H1 (cell line): ENCODE results near the gene VPS35L. TPM values are rescaled to one million over a fixed set of nuclear protein-coding genes. Genes with fewer than 3 reads are reported as not detected.
"Not testable (repeated sequence)": the region's sequence is repeated elsewhere in the genome, so short reads cannot be mapped to it uniquely, and the experiment has no call there.

Experiments
- CTCF ChIA-PET: fragments of 300-600 bp; sonication (Branson Sonifier 250); formaldehyde crosslinking; loops from one replicate; lab custom pipeline; 2021; ENCODE audit not compliant: partially characterized antibody; lab: Charles Lee
- POLR2A ChIA-PET: fragments of 300-600 bp; sonication (Branson Sonifier 250); formaldehyde crosslinking; loops from one replicate; lab custom pipeline; 2021; ENCODE audit warnings: inconsistent platforms; ENCODE audit not compliant: partially characterized antibody; lab: Charles Lee
- DNase-seq, 2 experiments: peaks; one replicate each; pipeline versions ENCODE4 v3.0.0 to v3.0.0-alpha.2; 2010 to 2022; ENCODE audit warnings: low spot score in 2 of 2, low read depth in 1 of 2, mixed read lengths in 1 of 2
- FAIRE-seq: peaks from 2 replicates; lab custom pipeline; 2011; peaks lifted over from hg19 to GRCh38; lab: Jason Lieb, UNC
- H2AFZ ChIP-seq: 2 replicates; pipeline ENCODE4 v1.8.1; 2012; ENCODE audit warnings: low read length, inconsistent platforms
- H2AK5ac ChIP-seq: 2 replicates; pipeline ENCODE4 v1.6.1; 2013; ENCODE audit warnings: low read depth, low read length
- H2BK120ac ChIP-seq: replicated peaks from 2 replicates; pipeline ENCODE3; 2013; ENCODE audit warnings: low read depth, low read length, inconsistent platforms
- H2BK12ac ChIP-seq: 2 replicates; pipeline ENCODE4 v1.6.1; 2013; ENCODE audit warnings: low read depth, low read length
- H2BK15ac ChIP-seq: 2 replicates; pipeline ENCODE4 v1.6.1; 2013; ENCODE audit warnings: low read length
- H2BK20ac ChIP-seq: 2 replicates; pipeline ENCODE4 v1.6.1; 2013; ENCODE audit warnings: low read length
- H2BK5ac ChIP-seq: 2 replicates; pipeline ENCODE4 v1.6.1; 2013; ENCODE audit warnings: low read depth, low read length
- H3K14ac ChIP-seq: 2 replicates; pipeline ENCODE4 v1.6.1; 2013; ENCODE audit warnings: inconsistent platforms; ENCODE audit not compliant: insufficient read length
- H3K18ac ChIP-seq: 2 replicates; pipeline ENCODE4 v1.6.1; 2013; ENCODE audit warnings: low read length; ENCODE audit errors: extremely low read depth
- H3K23ac ChIP-seq: 2 replicates; pipeline ENCODE4 v1.6.1; 2013; ENCODE audit warnings: inconsistent platforms; ENCODE audit not compliant: insufficient read length
- H3K23me2 ChIP-seq: 2 replicates; pipeline ENCODE4 v1.6.1; 2013; ENCODE audit warnings: low read depth, low read length
- H3K27ac ChIP-seq: 2 replicates; pipeline ENCODE4 v1.6.1; 2011; ENCODE audit warnings: low read depth, low read length, inconsistent platforms
- H3K27me3 ChIP-seq, 4 experiments: replicated peaks in 1 of 4; 1 replicate in 1 of 4; 2 replicates in 3 of 4; pipeline versions ENCODE4 v1.6.1 to v1.8.1; 2011 to 2013; ENCODE audit warnings: low read length in 3 of 4, mild to moderate bottlenecking in 3 of 4, inconsistent platforms in 2 of 4, mixed read lengths in 2 of 4, moderate library complexity in 1 of 4; ENCODE audit not compliant: control insufficient read depth in 3 of 4, insufficient read depth in 3 of 4; ENCODE audit errors: extremely low read depth in 1 of 4
- H3K36me3 ChIP-seq, 4 experiments: 2 replicates each; pipeline versions ENCODE4 v1.6.1 to v1.8.1; 2011 to 2013; ENCODE audit warnings: mild to moderate bottlenecking in 4 of 4, low read length in 3 of 4, moderate library complexity in 2 of 4, control low read depth in 1 of 4, inconsistent platforms in 1 of 4; ENCODE audit not compliant: insufficient read depth in 4 of 4, control insufficient read depth in 2 of 4
- H3K4ac ChIP-seq: replicated peaks from 2 replicates; pipeline ENCODE3; 2013; ENCODE audit warnings: low read length, low read depth, mixed read lengths, inconsistent platforms; ENCODE audit not compliant: insufficient read length
- H3K4me1 ChIP-seq, 4 experiments: replicated peaks in 1 of 4; 1 replicate in 1 of 4; 2 replicates in 3 of 4; pipeline versions ENCODE4 v1.6.1 to v1.8.1; 2011 to 2013; ENCODE audit warnings: low read length in 3 of 4, inconsistent platforms in 2 of 4, mixed read lengths in 1 of 4; ENCODE audit not compliant: insufficient read depth in 4 of 4, control insufficient read depth in 3 of 4
- H3K4me2 ChIP-seq, 2 experiments: 2 replicates each; pipeline versions ENCODE4 v1.6.1 to v1.8.1; 2011 to 2013; ENCODE audit warnings: low read depth in 2 of 2, low read length in 2 of 2, control low read depth in 1 of 2, inconsistent platforms in 1 of 2, mild to moderate bottlenecking in 1 of 2; ENCODE audit not compliant: insufficient read depth in 1 of 2
- H3K4me3 ChIP-seq, 4 experiments: fragments of 200-600, 300-600 bp in 1 of 4; sonication (generic), shearing (Covaris generic), sonication (Bioruptor Twin) in 1 of 4; 2 replicates each; pipeline versions ENCODE4 v1.5.1 to v1.8.1; 2011 to 2016; ENCODE audit warnings: low read length in 4 of 4, low read depth in 3 of 4, control low read depth in 2 of 4, inconsistent platforms in 2 of 4, mild to moderate bottlenecking in 2 of 4, mixed read lengths in 1 of 4, moderate library complexity in 1 of 4; ENCODE audit not compliant: insufficient read depth in 2 of 4; ENCODE audit errors: extremely low read depth in 1 of 4
- H3K56ac ChIP-seq: replicated peaks from 2 replicates; pipeline ENCODE3; 2013; ENCODE audit warnings: low read depth, mild to moderate bottlenecking, mixed read lengths, low read length, inconsistent platforms; ENCODE audit not compliant: insufficient read length
- H3K79me1 ChIP-seq: 2 replicates; pipeline ENCODE4 v1.6.1; 2013; ENCODE audit warnings: low read depth, low read length, control low read depth
- H3K79me2 ChIP-seq, 2 experiments: 2 replicates each; pipeline versions ENCODE4 v1.6.1 to v1.8.1; 2012 to 2013; ENCODE audit warnings: low read length in 2 of 2, mild to moderate bottlenecking in 2 of 2, inconsistent platforms in 1 of 2; ENCODE audit not compliant: insufficient read depth in 2 of 2, control insufficient read depth in 1 of 2
- H3K9ac ChIP-seq, 4 experiments: replicated peaks in 1 of 4; 1 replicate in 1 of 4; 2 replicates in 3 of 4; pipeline versions ENCODE4 v1.6.1 to v1.8.1; 2011 to 2013; ENCODE audit warnings: low read depth in 3 of 4, low read length in 3 of 4, control low read depth in 2 of 4, mild to moderate bottlenecking in 2 of 4, moderate library complexity in 2 of 4, inconsistent platforms in 1 of 4; ENCODE audit errors: extremely low read depth in 1 of 4
- H3K9me3 ChIP-seq, 2 experiments: 2 replicates each; pipeline versions ENCODE4 v1.6.1 to v1.8.1; 2012 to 2013; ENCODE audit warnings: mild to moderate bottlenecking in 2 of 2, moderate library complexity in 2 of 2, control low read depth in 1 of 2, inconsistent platforms in 1 of 2, low read depth in 1 of 2, low read length in 1 of 2, mixed read lengths in 1 of 2; ENCODE audit not compliant: insufficient read depth in 2 of 2
- H4K20me1 ChIP-seq, 2 experiments: replicated peaks in 1 of 2; 2 replicates each; pipeline versions ENCODE3 to v1.8.1; 2011 to 2013; ENCODE audit warnings: inconsistent platforms in 2 of 2, low read length in 2 of 2, mild to moderate bottlenecking in 1 of 2; ENCODE audit not compliant: insufficient read depth in 2 of 2, control insufficient read depth in 1 of 2
- H4K5ac ChIP-seq: 2 replicates; pipeline ENCODE4 v1.6.1; 2013; ENCODE audit warnings: low read length, low read depth, mixed read lengths, inconsistent platforms; ENCODE audit not compliant: insufficient read length
- H4K8ac ChIP-seq: 2 replicates; pipeline ENCODE4 v1.8.0; 2013; ENCODE audit warnings: mild to moderate bottlenecking, moderate library complexity, low read length, inconsistent platforms; ENCODE audit not compliant: insufficient read depth; ENCODE audit errors: extremely low read depth
- H4K91ac ChIP-seq: replicated peaks from 2 replicates; pipeline ENCODE3; 2013; ENCODE audit warnings: low read length, mixed read lengths, inconsistent platforms; ENCODE audit not compliant: insufficient read length
- BACH1 ChIP-seq: IDR thresholded peaks from 2 replicates; pipeline ENCODE4 v1.6.1; 2012; ENCODE audit warnings: low read length, improper control_type of control experiment
- BCL11A ChIP-seq, 2 experiments: IDR thresholded peaks; one replicate each; pipeline ENCODE4 v1.6.1; 2011; ENCODE audit warnings: low read depth in 2 of 2, low read length in 2 of 2, mild to moderate bottlenecking in 2 of 2
- CBX5 ChIP-seq: fragments of 300-800, 300-1000 bp; sonication (generic); IDR thresholded peaks from 2 replicates; pipeline ENCODE4 v1.7.1; 2016; ENCODE audit warnings: antibody characterized with exemption, low read length, low read depth
- GABPA ChIP-seq: IDR thresholded peaks from 2 replicates; pipeline ENCODE4 v1.6.1; 2011; ENCODE audit warnings: mild to moderate bottlenecking, low read length, moderate library complexity, borderline replicate concordance; ENCODE audit not compliant: insufficient read depth
- KDM1A ChIP-seq: fragments of 200-600, 300-600 bp; sonication (generic); IDR thresholded peaks from 2 replicates; pipeline ENCODE4 v1.7.1; 2016; ENCODE audit warnings: mild to moderate bottlenecking, low read length, borderline replicate concordance
- KDM4A ChIP-seq: IDR thresholded peaks from one replicate; pipeline ENCODE4 v1.7.1; 2012; ENCODE audit warnings: low read depth, mild to moderate bottlenecking, moderate library complexity, low read length, inconsistent platforms; ENCODE audit not compliant: severe bottlenecking
- WGBS, 2 experiments: shearing (Covaris generic) in 1 of 2; methylation state at CpG; one replicate each; pipeline versions ENCODE4 v1.1.6 to v1.1.7; 2013 to 2015; ENCODE audit warnings: low lambda C conversion rate in 2 of 2, mixed read lengths in 2 of 2, inconsistent platforms in 1 of 2, low coverage in 1 of 2, missing lambda C conversion rate in 1 of 2; ENCODE audit not compliant: insufficient replicate concordance in 2 of 2, insufficient coverage in 1 of 2, insufficient read length in 1 of 2; ENCODE audit errors: extremely low coverage in 1 of 2, missing lambda C conversion rate in 1 of 2; 5-methylcytosine and 5-hydroxymethylcytosine counted together
- polyA plus RNA-seq, 7 experiments: library from polyadenylated mRNA; depleted of rRNA in 3 of 7; stranded (reverse) in 5 of 7; unstranded in 2 of 7; fragments of >200 nt in 5 of 7; fragments of 200-250 nt in 2 of 7; gene quantifications; 1 replicate in 5 of 7; 2 replicates in 1 of 7; 4 replicates in 1 of 7; pipeline versions ENCODE4 v1.2.1 to v1.2.3, GENCODE V29; 2011 to 2013; ENCODE audit warnings: missing spikeins in 2 of 7, mixed read lengths in 2 of 7
- total RNA-seq: library from RNA; stranded (reverse); fragmentation: NEBNext Ultra II Directional; extraction: Animal tissue kit (Norgen Biotek cat#: 25700); gene quantifications from 2 replicates; pipeline ENCODE4 v1.2.1, GENCODE V29; 2021

VPS35L gene
- total and polyA plus RNA-seq, 2 of the 8 experiments (the other 6 are each of a cell fraction or from before 2014, with no cell fraction given) = 31.5 to 57.1 TPM

DNA sequence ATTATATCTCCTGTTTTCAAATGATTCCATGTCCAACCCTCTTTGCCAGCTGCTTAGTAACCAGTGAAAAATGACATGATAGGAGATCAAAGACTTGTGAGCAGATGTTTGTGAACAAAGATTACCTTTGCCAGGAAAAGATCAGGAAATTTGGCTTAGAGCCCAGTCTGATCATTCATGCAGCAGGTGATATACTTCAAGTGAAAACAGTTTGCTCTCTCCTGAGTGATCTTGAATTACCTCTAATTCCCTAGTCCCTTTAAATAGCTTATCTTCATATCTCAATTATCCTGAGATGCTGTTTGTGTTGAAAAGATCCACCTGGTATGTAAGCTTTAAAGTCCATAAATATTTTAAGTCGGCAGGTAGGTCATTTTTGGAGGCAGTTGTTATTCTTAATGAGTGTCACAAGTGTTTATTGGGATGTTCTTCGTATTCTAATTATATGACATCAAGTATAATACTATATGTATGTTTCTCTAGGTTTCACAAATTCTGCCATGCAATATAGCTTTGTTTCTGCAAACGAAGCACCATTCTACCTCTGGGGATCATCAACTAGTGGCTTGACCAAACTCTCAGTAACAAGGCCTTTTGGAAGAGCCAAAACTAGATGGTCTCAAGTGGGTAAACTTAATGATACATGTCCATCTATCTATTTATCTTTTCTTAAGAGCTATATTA is 13.2 kb upstream of the VPS35L start (continued):
- no peak for TF ChIP-seq BCL11A (IDR thresholded peaks at IDR 0.05; ENCODE audit: low read depth in 2 of 2, low read length in 2 of 2)
- no peak for TF ChIP-seq BACH1
- no peak for TF ChIP-seq CBX5
- TF ChIP-seq KDM1A = no peak
- no peak for TF ChIP-seq GABPA
- no peak for TF ChIP-seq KDM4A

DNA sequence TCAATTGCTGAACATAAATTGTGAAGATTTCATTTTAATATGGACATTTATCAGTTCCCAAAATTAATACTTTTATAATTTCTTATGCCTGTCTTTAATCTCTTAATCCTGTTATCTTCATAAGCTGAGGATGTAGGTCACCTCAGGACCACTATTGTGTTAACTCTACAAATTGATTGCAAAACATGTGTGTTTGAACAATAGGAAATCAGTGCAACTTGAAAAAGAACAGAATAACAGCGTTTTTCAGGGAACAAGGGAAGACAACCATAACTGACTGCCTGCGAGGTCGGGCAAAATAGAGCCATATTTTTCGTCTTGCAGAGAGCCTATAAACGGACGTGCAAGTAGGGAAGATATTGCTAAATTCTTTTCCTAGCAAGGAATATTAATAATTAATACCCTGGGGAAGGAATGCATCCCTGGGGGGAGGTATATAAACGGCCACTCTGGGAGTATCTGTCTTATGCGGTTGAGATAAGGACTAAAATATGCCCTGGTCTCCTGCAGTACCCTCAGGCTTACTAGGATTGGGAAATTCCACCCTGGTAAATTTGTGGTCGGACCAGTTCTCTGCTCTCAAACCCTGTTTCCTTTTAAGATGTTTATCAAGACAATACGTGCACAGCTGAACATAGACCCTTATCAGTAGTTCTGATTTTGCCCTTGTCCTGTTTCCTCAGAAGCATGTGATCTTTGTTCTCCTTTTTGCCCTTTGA is 12.1 kb upstream of the VPS35L start:
- H2BK12ac ChIP-seq, H3K27me3 ChIP-seq, H3K4me2 ChIP-seq, H2AFZ ChIP-seq, H3K79me1 ChIP-seq, H4K8ac ChIP-seq, H3K4ac ChIP-seq, DNase-seq, H4K91ac ChIP-seq, H4K5ac ChIP-seq, H3K23me2 ChIP-seq, H3K9me3 ChIP-seq, FAIRE-seq, H2BK5ac ChIP-seq, H3K18ac ChIP-seq, H3K27ac ChIP-seq, POLR2A ChIA-PET, H3K23ac ChIP-seq, H3K9ac ChIP-seq, H2BK120ac ChIP-seq, H3K4me1 ChIP-seq, H2BK15ac ChIP-seq, H3K56ac ChIP-seq, H3K14ac ChIP-seq, H2AK5ac ChIP-seq, H4K20me1 ChIP-seq, H3K4me3 ChIP-seq, H3K79me2 ChIP-seq, H2BK20ac ChIP-seq: not testable (repeated sequence)
- CTCF ChIA-PET = interaction anchor here (2.0 kb wide), 1 partner anchor 11 kb away, joined by 8 read pairs; the partner anchor contains the start of gene VPS35L
- H3K36me3 ChIP-seq = peaks cover 0 to 52% (median 25%) of the 10 kb centered on the region in 4 experiments; a peak in 6 of 8 replicates
- 97% methylated on average over 10 of the region's 10 CpGs; no CpG with 5 or more reads in 1 of the 2 experiments for WGBS, 2 experiments
